B cell (primary cell): ENCODE data around the gene PALM.
"Not testable (repeated sequence)": the region's sequence is repeated elsewhere in the genome, so short reads cannot be mapped to it uniquely, and the experiment has no call there.

Source experiments
- CTCF ChIP-seq: fragments of 200-600 bp; IDR thresholded peaks from one replicate; pipeline ENCODE4 v1.8.0; 2022; ENCODE audit warnings: antibody characterized with exemption, mild to moderate bottlenecking
- EZH2 ChIP-seq: IDR thresholded peaks from 2 replicates; pipeline ENCODE4 v1.6.1; 2012; ENCODE audit warnings: borderline replicate concordance, low read depth, mild to moderate bottlenecking, moderate library complexity, low read length; ENCODE audit not compliant: insufficient read depth, poor library complexity, severe bottlenecking

GRCh38 chr19:698529-698928 lies 10.2 kb upstream of the PALM start:
- TF ChIP-seq CTCF, EZH2: not testable (repeated sequence)
